HepG2 (cell line): Measurements from ENCODE around the gene AMZ1. TPM values are rescaled to one million over a fixed set of nuclear protein-coding genes. Genes with fewer than 3 reads are reported as not detected.

Experiments used
- ATAC-seq: fragments of 200-7000 bp; cut with Tn5 transposase; 3 replicates; pipeline ENCODE4 v1.9.1; 2020; ENCODE audit warnings: mild to moderate bottlenecking, moderate library complexity
- BruUV-seq: library from RNA; stranded (reverse); fragments of 400-500 nt; replicated peaks from 2 replicates; lab custom pipeline; 2021; lab: Mats Ljungman, UMichigan
- CTCF ChIA-PET: fragments of 300-600 bp; formaldehyde crosslinking; extraction: SDS; loops from one replicate; lab custom pipeline; 2021; ENCODE audit warnings: low total read pairs, inconsistent platforms, low intra/inter-chr PET ratio; lab: Yijun Ruan, JAX
- POLR2A ChIA-PET: fragments of 350-600 bp; sonication (Branson Sonifier 250); formaldehyde crosslinking; loops from one replicate; lab custom pipeline; 2020; ENCODE audit warnings: antibody characterized with exemption, inconsistent platforms; lab: Yijun Ruan, JAX
- DNase-seq: peaks from one replicate; pipeline ENCODE4 v3.0.0-alpha.2; 2015; ENCODE audit warnings: low spot score
- FAIRE-seq: peaks from 3 replicates; lab custom pipeline; 2011; peaks lifted over from hg19 to GRCh38; lab: Jason Lieb, UNC
- H2AFZ ChIP-seq: one replicate; pipeline ENCODE4 v1.6.1; 2011; ENCODE audit warnings: low read length, inconsistent platforms
- H3K27ac ChIP-seq: fragments of 300-600 bp; 3 replicates; pipeline ENCODE4 v1.8.0; 2011; ENCODE audit warnings: mixed run types, mild to moderate bottlenecking, mixed read lengths, low read length, inconsistent platforms; ENCODE audit not compliant: insufficient read depth; ENCODE audit errors: extremely low read length
- H3K27me3 ChIP-seq, 2 experiments: fragments of 200-600 bp in 1 of 2; 2 replicates in 1 of 2; 3 replicates in 1 of 2; pipeline versions ENCODE4 v1.6.0 to v1.8.0; 2011; ENCODE audit warnings: low read length in 2 of 2, mild to moderate bottlenecking in 2 of 2, moderate library complexity in 2 of 2, inconsistent platforms in 1 of 2; ENCODE audit not compliant: insufficient read depth in 2 of 2, control insufficient read depth in 1 of 2
- H3K36me3 ChIP-seq, 2 experiments: fragments of 200-600 bp in 1 of 2; replicated peaks in 1 of 2; 2 replicates in 1 of 2; 3 replicates in 1 of 2; pipeline versions ENCODE4 v1.5.1 to v1.8.0; 2011; ENCODE audit warnings: low read length in 2 of 2, inconsistent platforms in 1 of 2; ENCODE audit not compliant: insufficient read depth in 2 of 2, control insufficient read depth in 1 of 2
- H3K4me1 ChIP-seq: 2 replicates; pipeline ENCODE4 v1.5.1; 2012; ENCODE audit warnings: low read length, inconsistent platforms; ENCODE audit not compliant: insufficient read depth
- H3K4me2 ChIP-seq: 2 replicates; pipeline ENCODE4 v1.6.0; 2011; ENCODE audit warnings: low read depth, low read length, inconsistent platforms
- H3K4me3 ChIP-seq, 3 experiments: fragments of 200-600 bp in 1 of 3; sonication (generic), shearing (Covaris generic) in 1 of 3; replicated peaks in 1 of 3; 2 replicates each; pipeline ENCODE4 v1.5.1; 2011 to 2016; ENCODE audit warnings: low read length in 3 of 3, inconsistent platforms in 2 of 3, low read depth in 2 of 3, mild to moderate bottlenecking in 2 of 3, control low read depth in 1 of 3, mixed read lengths in 1 of 3; ENCODE audit not compliant: insufficient read depth in 1 of 3
- H3K79me2 ChIP-seq: one replicate; pipeline ENCODE4 v1.6.1; 2011; ENCODE audit warnings: low read length, inconsistent platforms; ENCODE audit not compliant: insufficient read depth
- H3K9ac ChIP-seq: 2 replicates; pipeline ENCODE4 v1.6.0; 2011; ENCODE audit warnings: mild to moderate bottlenecking, low read depth, low read length, inconsistent platforms; ENCODE audit not compliant: insufficient read depth
- H3K9me3 ChIP-seq: 2 replicates; pipeline ENCODE4 v1.5.1; 2012; ENCODE audit warnings: mild to moderate bottlenecking, low read length
- H4K20me1 ChIP-seq: 2 replicates; pipeline ENCODE4 v1.6.0; 2011; ENCODE audit warnings: inconsistent platforms, mild to moderate bottlenecking, low read length, moderate library complexity; ENCODE audit not compliant: insufficient read depth
- CHCHD3 ChIP-seq: sonication (generic); formaldehyde crosslinking; IDR thresholded peaks from 2 replicates; pipeline ENCODE4 v1.8.0; 2022; ENCODE audit warnings: mild to moderate bottlenecking, missing genetic modification reagents, moderate library complexity
- FLYWCH1 ChIP-seq: sonication (generic); formaldehyde crosslinking; IDR thresholded peaks from 2 replicates; pipeline ENCODE4 v1.8.1; 2023; ENCODE audit warnings: mild to moderate bottlenecking, missing genetic modification reagents
- GATA4 ChIP-seq: sonication (generic); IDR thresholded peaks from 2 replicates; pipeline ENCODE4 v1.6.1; 2016; ENCODE audit warnings: antibody characterized with exemption, low read depth, borderline replicate concordance
- MBD4 ChIP-seq: IDR thresholded peaks from 2 replicates; pipeline ENCODE4 v1.6.1; 2012; ENCODE audit warnings: low read length, inconsistent platforms, borderline replicate concordance
- RBM39 ChIP-seq: fragments of 200-400 bp; formaldehyde crosslinking; IDR thresholded peaks from one replicate; pipeline ENCODE4 v1.6.1; 2018; ENCODE audit warnings: antibody characterized with exemption, mild to moderate bottlenecking, low read depth, low read length; ENCODE audit not compliant: poor library complexity, severe bottlenecking
- ZBTB4 ChIP-seq: sonication (generic); formaldehyde crosslinking; IDR thresholded peaks from 2 replicates; pipeline ENCODE4 v1.4.0; 2020; ENCODE audit warnings: missing genetic modification reagents, mild to moderate bottlenecking, borderline replicate concordance
- ZFP90 ChIP-seq: sonication (generic); formaldehyde crosslinking; IDR thresholded peaks from 2 replicates; pipeline ENCODE4 v1.8.0; 2022; ENCODE audit warnings: missing genetic modification reagents, mild to moderate bottlenecking, inconsistent platforms, borderline replicate concordance
- ZNF274 ChIP-seq: sonication (generic); formaldehyde crosslinking; IDR thresholded peaks from 2 replicates; pipeline ENCODE4 v1.5.1; 2020; ENCODE audit warnings: mild to moderate bottlenecking, missing genetic modification reagents
- ZNF687 ChIP-seq: sonication (generic); formaldehyde crosslinking; IDR thresholded peaks from 2 replicates; pipeline ENCODE4 v1.5.1; 2020; ENCODE audit warnings: mild to moderate bottlenecking, missing genetic modification reagents, moderate library complexity
- WGBS: methylation state at CpG from one replicate; pipeline ENCODE4 v1.1.6; 2017; ENCODE audit warnings: low lambda C conversion rate; 5-methylcytosine and 5-hydroxymethylcytosine counted together
- in situ Hi-C: cut with HindIII; loops from 2 replicates; pipeline ENCODE4 v1.10.0; 2017; ENCODE audit warnings: low pct_unique_long_range_greater_than_20kb; ENCODE audit not compliant: extremely low pct_ligation_motif_present
- intact Hi-C: fragments of 100-400 bp; cut with micrococcal nuclease; formaldehyde crosslinking; loops from one replicate; pipeline ENCODE4 v1.10.0; 2022; ENCODE audit not compliant: unreplicated experiment
- polyA plus RNA-seq, 8 experiments: library from polyadenylated mRNA; depleted of rRNA in 3 of 8; stranded (reverse) in 7 of 8; unstranded in 1 of 8; fragments of >200 nt; fragmentation: Illumina TruSeq in 4 of 8; extraction: Trizol in 4 of 8; gene quantifications; 2 replicates each; pipeline versions ENCODE4 v1.2.1 to v1.2.3, GENCODE V29; 2011 to 2016; ENCODE audit warnings: low read depth in 4 of 8, missing spikeins in 1 of 8, mixed read lengths in 1 of 8; ENCODE audit not compliant: insufficient read depth in 1 of 8
- total RNA-seq, 5 experiments: library from RNA; depleted of rRNA; stranded (reverse); fragments of >200 nt; fragmentation: Illumina TruSeq; extraction: Trizol; gene quantifications; 2 replicates each; pipeline ENCODE4 v1.2.3, GENCODE V29; 2016; ENCODE audit warnings: low read depth in 1 of 5
- TF ChIP-seq, protein P1 (sequence below), 2 experiments: sonication (generic) in 1 of 2; formaldehyde crosslinking in 1 of 2; IDR thresholded peaks; 2 replicates each; pipeline versions ENCODE4 v1.4.0 to v1.6.1; 2018 to 2020; ENCODE audit warnings: missing genetic modification reagents in 2 of 2, borderline replicate concordance in 1 of 2, low read depth in 1 of 2, mild to moderate bottlenecking in 1 of 2, missing biosample characterization in 1 of 2

Gene AMZ1
- total and polyA plus RNA-seq, 2 of the 13 experiments (the other 11 are each of a cell fraction or from before 2014, with no cell fraction given) = 0.03 TPM; not detected in 1

DNA sequence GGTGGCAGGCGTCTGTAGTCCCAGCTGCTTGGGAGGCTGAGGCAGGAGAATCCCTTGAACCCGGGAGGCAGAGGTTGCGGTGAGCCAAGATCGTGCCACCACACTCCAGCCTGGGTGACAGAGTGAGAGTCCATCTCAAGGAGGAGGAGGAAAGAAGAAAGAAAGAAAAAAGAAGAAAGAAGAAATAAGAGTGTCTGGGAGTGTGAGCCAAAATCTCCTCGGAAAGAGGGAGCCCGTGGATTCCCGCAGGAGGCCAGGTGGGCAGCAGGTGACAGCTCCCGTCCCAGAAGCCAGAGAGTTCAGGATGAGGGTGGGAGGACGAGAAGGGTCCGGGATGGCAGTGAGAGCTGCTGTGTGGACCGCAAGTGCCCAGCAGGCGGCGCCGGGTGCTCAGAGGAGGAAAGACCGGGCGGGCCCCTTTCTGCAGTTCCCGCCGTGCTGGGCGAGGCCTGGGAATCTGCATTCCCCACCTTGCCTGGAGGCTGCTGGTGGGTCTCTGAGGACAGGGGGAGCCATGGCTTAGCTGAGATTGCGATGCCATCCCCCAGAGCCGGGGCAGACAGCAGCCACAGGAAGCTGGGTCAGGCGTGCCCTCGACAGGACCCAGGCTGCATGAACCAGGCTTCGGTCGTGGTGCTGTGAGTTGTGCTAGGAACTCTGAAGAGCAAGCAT is 17.1 kb upstream of the AMZ1 start:
- no peak overlapping the region for H2AFZ ChIP-seq
- ChIA-PET POLR2A (no interaction called here), CTCF (interaction anchor here (0.7 to 3.3 kb wide), 4 partner anchors 10 to 48 kb away, joined by 3 to 15 read pairs (median 7); no protein-coding TSS in a partner anchor)
- no peaks in the 10 kb centered on the region for H3K9me3 ChIP-seq
- H3K4me1 ChIP-seq = peaks cover 27% of the 10 kb centered on the region
- DNase-seq (peak; percentile 54), ATAC-seq (peak; percentile 84), FAIRE-seq (peak; percentile 36)
- H3K79me2 ChIP-seq = no peaks in the 10 kb centered on the region
- in situ Hi-C loops = no loop called here
- no TSS peak for BruUV-seq
- no peak overlapping the region for H3K9ac ChIP-seq
- H4K20me1 ChIP-seq = no peaks in the 10 kb centered on the region
- intact Hi-C loops = loop anchor here (2.0 kb wide), 1 partner anchor 38 kb away; no protein-coding TSS in a partner anchor
- no peaks in the 10 kb centered on the region for H3K36me3 ChIP-seq
- H3K27ac ChIP-seq = no peak overlapping the region
- H3K4me2 ChIP-seq = no peak overlapping the region
- H3K4me3 ChIP-seq = no peak overlapping the region
- 19% methylated on average over 13 of the region's 25 CpGs for WGBS
- peaks cover 3 to 26% of the 10 kb centered on the region in 2 experiments; a peak in 4 of 5 replicates for H3K27me3 ChIP-seq
- TF ChIP-seq FLYWCH1 (no peak), GATA4 (no peak), CHCHD3 (0 out of 2 replicates have a peak, but pooled peaks have one; percentile 47), RBM39 (peak; percentile 56), MBD4 (no peak), ZFP90 (0 out of 2 replicates have a peak, but pooled peaks have one; percentile 40), ZBTB4 (0 out of 2 replicates have a peak, but pooled peaks have one; percentile 54), ZNF274 (CRISPR knock-in tag) (peak; percentile 15; the same call in 1 of the 2 replicates), ZNF687 (peak; percentile 63)
- TF ChIP-seq, protein P1, sequence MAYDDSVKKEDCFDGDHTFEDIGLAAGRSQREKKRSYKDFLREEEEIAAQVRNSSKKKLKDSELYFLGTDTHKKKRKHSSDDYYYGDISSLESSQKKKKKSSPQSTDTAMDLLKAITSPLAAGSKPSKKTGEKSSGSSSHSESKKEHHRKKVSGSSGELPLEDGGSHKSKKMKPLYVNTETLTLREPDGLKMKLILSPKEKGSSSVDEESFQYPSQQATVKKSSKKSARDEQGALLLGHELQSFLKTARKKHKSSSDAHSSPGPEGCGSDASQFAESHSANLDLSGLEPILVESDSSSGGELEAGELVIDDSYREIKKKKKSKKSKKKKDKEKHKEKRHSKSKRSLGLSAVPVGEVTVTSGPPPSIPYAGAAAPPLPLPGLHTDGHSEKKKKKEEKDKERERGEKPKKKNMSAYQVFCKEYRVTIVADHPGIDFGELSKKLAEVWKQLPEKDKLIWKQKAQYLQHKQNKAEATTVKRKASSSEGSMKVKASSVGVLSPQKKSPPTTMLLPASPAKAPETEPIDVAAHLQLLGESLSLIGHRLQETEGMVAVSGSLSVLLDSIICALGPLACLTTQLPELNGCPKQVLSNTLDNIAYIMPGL (CRISPR knock-in tag; IDR thresholded peaks at IDR 0.05; ENCODE audit: borderline replicate concordance in 1 of 2, low read depth in 1 of 2) = peak; percentile 40 to 54; a peak in 2 of 4 replicates
